GM12878 (cell line): Measurements from ENCODE around the gene C1S.

Source experiments
- CEBPB ChIP-seq, 2 experiments: fragments of 150-350 bp in 1 of 2; IDR thresholded peaks; 2 replicates each; pipeline ENCODE4 v1.6.1; 2012 to 2014; ENCODE audit warnings: low read depth in 2 of 2, low read length in 2 of 2, borderline replicate concordance in 1 of 2, inconsistent platforms in 1 of 2
- CTCF ChIP-seq, 3 experiments: IDR thresholded peaks in 2 of 3; conservative IDR thresholded peaks in 1 of 3; 2 replicates each; pipeline ENCODE4 v1.5.1; 2011; ENCODE audit warnings: low read depth in 3 of 3, low read length in 3 of 3, mild to moderate bottlenecking in 3 of 3, control low read depth in 2 of 3, moderate library complexity in 2 of 3, inconsistent platforms in 1 of 3, mixed read lengths in 1 of 3; ENCODE audit not compliant: control insufficient read depth in 2 of 3, insufficient read depth in 1 of 3; ENCODE audit errors: extremely low read depth in 1 of 3
- IKZF1 ChIP-seq: fragments of 450-650 bp; conservative IDR thresholded peaks from 2 replicates; pipeline ENCODE4 v1.6.1; 2017; ENCODE audit warnings: antibody characterized with exemption, mild to moderate bottlenecking
- NFYB ChIP-seq: IDR thresholded peaks from 2 replicates; pipeline ENCODE4 v1.6.1; 2011; ENCODE audit warnings: low read depth, mild to moderate bottlenecking, low read length, improper control_type of control experiment, moderate library complexity; ENCODE audit not compliant: insufficient read depth
- POLR2AphosphoS5 ChIP-seq: IDR thresholded peaks from 2 replicates; pipeline ENCODE4 v1.6.1; 2011; ENCODE audit warnings: mild to moderate bottlenecking, low read length, inconsistent platforms
- SMC3 ChIP-seq: IDR thresholded peaks from 2 replicates; pipeline ENCODE4 v1.6.1; 2011; ENCODE audit warnings: low read length, improper control_type of control experiment, borderline replicate concordance
- TAF1 ChIP-seq: IDR thresholded peaks from 2 replicates; pipeline ENCODE4 v1.6.1; 2011; ENCODE audit warnings: mild to moderate bottlenecking, low read depth, low read length, borderline replicate concordance
- ZZZ3 ChIP-seq: IDR thresholded peaks from 2 replicates; pipeline ENCODE4 v1.6.1; 2011; ENCODE audit warnings: low read depth; ENCODE audit not compliant: control insufficient read depth, insufficient read length

GRCh38 chr12:7113389-7113871, 52.9 kb downstream of the C1S start:
- TF ChIP-seq ZZZ3: no peak
- no peak for TF ChIP-seq IKZF1
- no peak for TF ChIP-seq NFYB
- peak; percentile 78 to 84 (median 80) for TF ChIP-seq CTCF (IDR thresholded peaks at IDR 0.05 in 2 of 3, conservative IDR thresholded peaks at IDR 0.05 in 1 of 3; ENCODE audit: control insufficient read depth in 2 of 3, extremely low read depth in 1 of 3, insufficient read depth in 1 of 3, low read depth in 3 of 3, low read length in 3 of 3)
- TF ChIP-seq CEBPB (IDR thresholded peaks at IDR 0.05; ENCODE audit: borderline replicate concordance in 1 of 2, low read depth in 2 of 2, low read length in 2 of 2): no peak
- no peak for TF ChIP-seq POLR2AphosphoS5
- no peak for TF ChIP-seq TAF1
- peak; percentile 53; the same call in 1 of the 2 replicates for TF ChIP-seq SMC3
